T-cell (primary cell): ENCODE results near the gene NINL. TPM values are rescaled to one million over a fixed set of nuclear protein-coding genes. Genes with fewer than 3 reads are reported as not detected.

ENCODE experiments used
- ATAC-seq, 4 experiments: fragments of 200-7000 bp in 3 of 4; fragments of 150-1000 bp in 1 of 4; cut with Tn5 transposase; replicated peaks in 1 of 4; 1 replicate in 3 of 4; 2 replicates in 1 of 4; pipeline ENCODE4 v1.10.0; 2021; ENCODE audit warnings: moderate library complexity in 3 of 4, mild to moderate bottlenecking in 2 of 4, moderate number of reproducible peaks in 1 of 4
- CTCF ChIA-PET, 2 donors: fragments of 300-600 bp; sonication (Branson Sonifier 250); formaldehyde crosslinking; loops; one replicate each; lab custom pipeline; 2022; ENCODE audit warnings: antibody characterized with exemption in 2 of 2; lab: Charles Lee
- POLR2A ChIA-PET, 2 donors: fragments of 300-600 bp; sonication (Branson Sonifier 250); formaldehyde crosslinking; loops; one replicate each; lab custom pipeline; 2022; ENCODE audit warnings: antibody characterized with exemption in 2 of 2; lab: Charles Lee
- DNase-seq, 35 experiments: peaks; one replicate each; pipeline versions ENCODE4 v3.0.0 to v3.0.0-alpha.2; 2013 to 2023
- H3K27ac ChIP-seq: one replicate; pipeline ENCODE4 v1.5.1; 2013; ENCODE audit warnings: low read length
- H3K27me3 ChIP-seq, 2 experiments: replicated peaks in 1 of 2; 1 replicate in 1 of 2; 2 replicates in 1 of 2; pipeline versions ENCODE4 v1.6.1 to v1.7.0; 2013; ENCODE audit warnings: low read length in 1 of 2, mixed read lengths in 1 of 2; ENCODE audit not compliant: control insufficient read depth in 2 of 2, insufficient read depth in 2 of 2; ENCODE audit errors: extremely low read depth in 1 of 2
- H3K36me3 ChIP-seq, 2 donors: 1 replicate in 1 of 2; 2 replicates in 1 of 2; pipeline versions ENCODE4 v1.6.1 to v1.7.0; 2013; ENCODE audit warnings: low read length in 1 of 2; ENCODE audit not compliant: control insufficient read depth in 2 of 2, insufficient read depth in 1 of 2; ENCODE audit errors: extremely low read depth in 1 of 2
- H3K4me1 ChIP-seq, 2 experiments: 1 replicate in 1 of 2; 2 replicates in 1 of 2; pipeline versions ENCODE4 v1.6.1 to v1.7.0; 2013; ENCODE audit warnings: low read length in 2 of 2, mixed read lengths in 1 of 2; ENCODE audit not compliant: insufficient read depth in 2 of 2, control insufficient read depth in 1 of 2; ENCODE audit errors: extremely low read depth in 1 of 2
- H3K4me3 ChIP-seq, 2 donors: 1 replicate in 1 of 2; 2 replicates in 1 of 2; pipeline versions ENCODE4 v1.5.1 to v1.7.0; 2013; ENCODE audit warnings: mild to moderate bottlenecking in 2 of 2, low read length in 1 of 2, moderate library complexity in 1 of 2; ENCODE audit not compliant: control insufficient read depth in 1 of 2; ENCODE audit errors: extremely low read depth in 1 of 2
- H3K9me3 ChIP-seq: 2 replicates; pipeline ENCODE4 v1.7.0; 2013
- H3K27ac Mint-ChIP-seq, 2 donors: one replicate each; pipeline ENCODE4 v1.8.0; 2020 to 2021; ENCODE audit warnings: mild to moderate bottlenecking in 2 of 2, mixed read lengths in 2 of 2
- H3K27me3 Mint-ChIP-seq, 2 donors: one replicate each; pipeline ENCODE4 v1.8.0; 2021 to 2022; ENCODE audit warnings: mixed read lengths in 2 of 2
- H3K36me3 Mint-ChIP-seq: one replicate; pipeline ENCODE4 v1.8.0; 2021; ENCODE audit warnings: mixed read lengths
- H3K4me1 Mint-ChIP-seq, 3 donors: one replicate each; pipeline ENCODE4 v1.8.0; 2020 to 2022; ENCODE audit warnings: mixed read lengths in 3 of 3, mild to moderate bottlenecking in 1 of 3
- H3K4me3 Mint-ChIP-seq, 3 donors: one replicate each; pipeline ENCODE4 v1.8.0; 2020 to 2022; ENCODE audit warnings: mild to moderate bottlenecking in 3 of 3, mixed read lengths in 3 of 3, moderate library complexity in 3 of 3
- H3K9me3 Mint-ChIP-seq, 3 donors: one replicate each; pipeline ENCODE4 v1.8.0; 2020 to 2022; ENCODE audit warnings: mixed read lengths in 3 of 3
- WGBS: methylation state at CpG from one replicate; pipeline ENCODE4 v1.1.5; 2013; ENCODE audit warnings: missing lambda C conversion rate; ENCODE audit not compliant: insufficient coverage; 5-methylcytosine and 5-hydroxymethylcytosine counted together
- total RNA-seq, 35 experiments: library from RNA in 6 of 35; stranded (reverse) in 6 of 35; fragments of 120-200 nt in 1 of 35; gene quantifications; one replicate each; pipeline versions ENCODE4 v1.2.1 to v1.2.4 and lab custom pipeline; 2013 to 2026

NINL gene
- total RNA-seq, 5 donors from 2014 or later (not counting 1 experiment from before 2014, with no cell fraction given), result 1.3 to 4.8 (median 2.7) TPM

GRCh38 chr20:25533920-25534700 is 51.2 kb downstream of the NINL start:
- Histone ChIP-seq H3K27ac (no peak overlapping the region), H3K4me1 (peaks cover 0 to 4% of the 10 kb centered on the region in 2 experiments), H3K4me3 (no peak overlapping the region), H3K9me3 (no peaks in the 10 kb centered on the region), H3K27me3 (peaks cover 0 to 5% of the 10 kb centered on the region in 2 experiments), H3K36me3 (no peaks in the 10 kb centered on the region)
- Mint-ChIP-seq H3K4me1 (peaks cover 0 to 6% (median 0%) of the 10 kb centered on the region in 3 donors), H3K9me3 (peaks cover 0 to 12% (median 9%) of the 10 kb centered on the region in 3 donors), H3K27me3 (no peaks in the 10 kb centered on the region), H3K4me3 (no peak overlapping the region), H3K36me3 (no peaks in the 10 kb centered on the region), H3K27ac (no peak overlapping the region)
- WGBS, result 71% methylated on average over 2 of the region's 4 CpGs
- ChIA-PET POLR2A (no interaction called here), CTCF (no interaction called here)
- ATAC-seq, result no peak
- no peak for DNase-seq

GRCh38 chr20:25532971-25533391 is 52.4 kb downstream of the NINL start:
- CTCF ChIA-PET, result no interaction called here
- Histone ChIP-seq H3K27me3 (peaks cover 0 to 5% of the 10 kb centered on the region in 2 experiments), H3K4me1 (peaks cover 0 to 4% of the 10 kb centered on the region in 2 experiments), H3K4me3 (no peak overlapping the region), H3K9me3 (no peaks in the 10 kb centered on the region), H3K36me3 (no peaks in the 10 kb centered on the region), H3K27ac (no peak overlapping the region)
- no peak overlapping the region for H3K4me3 Mint-ChIP-seq
- ATAC-seq, result no peak
- no peaks in the 10 kb centered on the region for H3K27me3 Mint-ChIP-seq
- H3K36me3 Mint-ChIP-seq, result no peaks in the 10 kb centered on the region
- no peak for DNase-seq
- H3K9me3 Mint-ChIP-seq, result peaks cover 0 to 12% (median 9%) of the 10 kb centered on the region in 3 donors
- POLR2A ChIA-PET, result no interaction called here
- no peak overlapping the region for H3K27ac Mint-ChIP-seq
- peaks cover 0 to 6% (median 0%) of the 10 kb centered on the region in 3 donors for H3K4me1 Mint-ChIP-seq
- WGBS, result 97% methylated on average over 4 of the region's 11 CpGs

GRCh38 chr20:25532015-25532751 is 53.1 kb downstream of the NINL start:
- Histone ChIP-seq H3K27me3 (peaks cover 0 to 5% of the 10 kb centered on the region in 2 experiments), H3K4me3 (no peak overlapping the region), H3K4me1 (peaks cover 0 to 4% of the 10 kb centered on the region in 2 experiments), H3K27ac (no peak overlapping the region), H3K9me3 (no peaks in the 10 kb centered on the region), H3K36me3 (no peaks in the 10 kb centered on the region)
- no peaks in the 10 kb centered on the region for H3K36me3 Mint-ChIP-seq
- ChIA-PET CTCF (no interaction called here), POLR2A (no interaction called here)
- no peak overlapping the region for H3K4me3 Mint-ChIP-seq
- peaks cover 0 to 6% (median 0%) of the 10 kb centered on the region in 3 donors for H3K4me1 Mint-ChIP-seq
- no peak for ATAC-seq
- no peaks in the 10 kb centered on the region for H3K27me3 Mint-ChIP-seq
- H3K9me3 Mint-ChIP-seq, result peaks cover 0 to 12% (median 9%) of the 10 kb centered on the region in 3 donors
- 84% methylated on average over 11 of the region's 12 CpGs for WGBS
- DNase-seq, result no peak
- H3K27ac Mint-ChIP-seq, result no peak overlapping the region

- POLR2A ChIA-PET, result no interaction called here
Observed at GRCh38 chr20:25529295-25529951, 55.9 kb downstream of the NINL start.

GRCh38 chr20:25527949-25528348 is 57.4 kb downstream of the NINL start:
- H3K36me3 Mint-ChIP-seq, result peaks cover 4% of the 10 kb centered on the region
- no CpG with 5 or more reads among the region's 2 CpGs for WGBS
- no peak overlapping the region for H3K4me3 ChIP-seq
- no peaks in the 10 kb centered on the region for H3K9me3 ChIP-seq
- peaks cover 0 to 10% of the 10 kb centered on the region in 2 experiments for H3K27me3 ChIP-seq
- no peak overlapping the region for H3K27ac ChIP-seq
- POLR2A ChIA-PET, result no interaction called here
- no peak overlapping the region for H3K27ac Mint-ChIP-seq
- H3K36me3 ChIP-seq, result no peaks in the 10 kb centered on the region
- H3K9me3 Mint-ChIP-seq, result peaks cover 0 to 12% (median 9%) of the 10 kb centered on the region in 3 donors
- H3K4me3 Mint-ChIP-seq, result no peak overlapping the region
- H3K4me1 ChIP-seq, result no peaks in the 10 kb centered on the region
- CTCF ChIA-PET, result no interaction called here
- H3K27me3 Mint-ChIP-seq, result no peaks in the 10 kb centered on the region
- DNase-seq (no peak), ATAC-seq (no peak)
- H3K4me1 Mint-ChIP-seq, result peaks cover 0 to under 1% (median 0%) of the 10 kb centered on the region in 3 donors

More at GRCh38 chr20:25529295-25529951, 55.9 kb downstream of the NINL start:
- no peak overlapping the region for H3K4me3 Mint-ChIP-seq
- 95% methylated on average over 3 of the region's 9 CpGs for WGBS
- H3K27me3 Mint-ChIP-seq, result no peaks in the 10 kb centered on the region
- ATAC-seq (no peak), DNase-seq (no peak)
- no peaks in the 10 kb centered on the region for H3K9me3 ChIP-seq
- H3K27me3 ChIP-seq, result peaks cover 0 to 10% of the 10 kb centered on the region in 2 experiments
- H3K9me3 Mint-ChIP-seq, result peaks cover 0 to 12% (median 9%) of the 10 kb centered on the region in 3 donors
- peaks cover 0 to 6% (median 0%) of the 10 kb centered on the region in 3 donors for H3K4me1 Mint-ChIP-seq
- peaks cover 0 to 4% of the 10 kb centered on the region in 2 experiments for H3K4me1 ChIP-seq
- no peak overlapping the region for H3K4me3 ChIP-seq
- H3K27ac Mint-ChIP-seq, result no peak overlapping the region
- H3K27ac ChIP-seq, result no peak overlapping the region
- H3K36me3 ChIP-seq, result no peaks in the 10 kb centered on the region
- CTCF ChIA-PET, result no interaction called here
- H3K36me3 Mint-ChIP-seq, result no peaks in the 10 kb centered on the region

- no peaks in the 10 kb centered on the region for H3K4me1 Mint-ChIP-seq
- H3K4me3 Mint-ChIP-seq, result no peak overlapping the region
- peaks cover 0 to 4% of the 10 kb centered on the region in 2 experiments for H3K27me3 ChIP-seq
- DNase-seq (no peak), ATAC-seq (no peak)
- no peaks in the 10 kb centered on the region for H3K27me3 Mint-ChIP-seq
- WGBS, result 89% methylated on average over 1 of the region's 9 CpGs
- H3K9me3 Mint-ChIP-seq, result peaks cover 0 to 12% (median 9%) of the 10 kb centered on the region in 3 donors
- H3K36me3 ChIP-seq, result no peaks in the 10 kb centered on the region
- H3K27ac Mint-ChIP-seq, result no peak overlapping the region
- no peak overlapping the region for H3K4me3 ChIP-seq
- H3K9me3 ChIP-seq, result no peaks in the 10 kb centered on the region
- no peak overlapping the region for H3K27ac ChIP-seq
- ChIA-PET CTCF (no interaction called here), POLR2A (no interaction called here)
- H3K4me1 ChIP-seq, result no peaks in the 10 kb centered on the region
- H3K36me3 Mint-ChIP-seq, result peaks cover 6% of the 10 kb centered on the region
Observed at GRCh38 chr20:25526446-25526845, 58.9 kb downstream of the NINL start.
